GM13976 (cell line): Measurements from ENCODE around the gene PPM1H.
"Not testable (repeated sequence)": the region's sequence is repeated elsewhere in the genome, so short reads cannot be mapped to it uniquely, and the experiment has no call there.

Experiments
- DNase-seq: peaks from one replicate; pipeline ENCODE4 v3.0.0; 2012; ENCODE audit warnings: low spot score
- CTCF ChIP-seq: IDR thresholded peaks from 2 replicates; pipeline ENCODE4 v1.5.1; 2012; ENCODE audit warnings: borderline replicate concordance, mild to moderate bottlenecking; ENCODE audit not compliant: insufficient read depth; ENCODE audit errors: extremely low read depth, missing control alignments, control extremely low read depth
- in situ Hi-C: fragments of 300-500 bp; cut with MboI; formaldehyde crosslinking; loops from one replicate; pipeline ENCODE4 v1.12.0; 2022; ENCODE audit warnings: low sequenced_read_pairs, mixed read lengths, inconsistent platforms; ENCODE audit not compliant: unreplicated experiment

Gene PPM1H

GRCh38 chr12:62947364-62947763 lies 12.4 kb upstream of the PPM1H start:
- in situ Hi-C loops, result no loop called here
- no peak for DNase-seq
- TF ChIP-seq CTCF, result no peak

- no peak for DNase-seq
- no peak for TF ChIP-seq CTCF
- in situ Hi-C loops, result no loop called here
Observed at GRCh38 chr12:62943779-62944395, 8.9 kb upstream of the PPM1H start.

- in situ Hi-C loops, DNase-seq: not testable (repeated sequence)
Observed at GRCh38 chr12:62942316-62942715, 7.4 kb upstream of the PPM1H start.

- peak; percentile 66 for DNase-seq
- in situ Hi-C loops, result no loop called here
- no peak for TF ChIP-seq CTCF
Observed at GRCh38 chr12:62934239-62934798, 631 bp downstream of the PPM1H start.

GRCh38 chr12:62933602-62934238 lies 1.2 kb downstream of the PPM1H start:
- peak; percentile 28 for DNase-seq
- no peak for TF ChIP-seq CTCF
- in situ Hi-C loops, result no loop called here

DNA sequence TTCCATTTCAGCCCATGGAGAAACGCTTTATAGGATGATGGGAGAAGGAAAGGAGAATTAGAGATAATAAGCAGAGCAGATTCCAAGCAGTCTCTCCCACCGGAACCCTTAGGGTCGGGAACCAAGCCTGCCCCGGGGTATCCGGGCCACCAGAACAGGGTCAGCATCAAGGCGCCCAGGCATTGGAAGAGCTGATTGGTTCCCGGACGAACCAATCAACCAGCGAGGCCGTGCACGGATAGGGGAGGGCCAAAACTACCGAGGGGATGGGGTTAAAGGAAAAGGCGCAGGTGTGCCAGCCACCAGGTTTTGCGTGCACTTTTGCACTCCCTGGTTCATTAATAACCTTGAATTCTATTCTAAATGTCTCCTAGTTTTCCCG lies 1.7 kb downstream of the PPM1H start:
- no peak for TF ChIP-seq CTCF
- in situ Hi-C loops, result no loop called here
- no peak for DNase-seq

- no peak for DNase-seq
- no peak for TF ChIP-seq CTCF
- in situ Hi-C loops, result no loop called here
Observed at GRCh38 chr12:62931477-62931876, 3.5 kb downstream of the PPM1H start.
